ENCODE data around the gene STK32B. TPM values are rescaled to one million over a fixed set of nuclear protein-coding genes. Genes with fewer than 3 reads are reported as not detected.

Gene STK32B
- total and polyA plus RNA-seq, 9 of the 15 experiments (the other 6 are each of a cell fraction or from before 2014, with no cell fraction given) = 0.03 to 0.20 (median 0.07) TPM; not detected in 2

- TF ChIP-seq CHAMP1 (IDR thresholded peaks at IDR 0.05) (no peak), HDAC2 (IDR thresholded peaks at IDR 0.05) (no peak), ILF3 (IDR thresholded peaks at IDR 0.05; ENCODE audit: borderline replicate concordance) (no peak), RBM34 (IDR thresholded peaks at IDR 0.05; ENCODE audit: borderline replicate concordance, insufficient read depth, low read length) (no peak), RCOR1 (IDR thresholded peaks at IDR 0.05; ENCODE audit: borderline replicate concordance in 1 of 2, low read depth in 2 of 2, low read length in 2 of 2) (no peak), TCF15 (CRISPR knock-in tag; IDR thresholded peaks at IDR 0.05) (no peak), ZNF224 (CRISPR knock-in tag; IDR thresholded peaks at IDR 0.05) (no peak), KLF6 (CRISPR knock-in tag; IDR thresholded peaks at IDR 0.05; ENCODE audit: borderline replicate concordance) (no peak)
Observed at GRCh38 chr4:5032813-5033212, 18.5 kb upstream of the STK32B start (continued).

GRCh38 chr4:5033281-5033841 is 17.9 kb upstream of the STK32B start:
- TF ChIP-seq SPI1 (IDR thresholded peaks at IDR 0.05; ENCODE audit: borderline replicate concordance, low read depth, low read length) = 0 out of 2 replicates have a peak, but pooled peaks have one; percentile 7
- no peak for TF ChIP-seq RNF2 (IDR thresholded peaks at IDR 0.05)
- no peak for TF ChIP-seq ETV1 (tag; conservative IDR thresholded peaks at IDR 0.05; ENCODE audit: low read depth)
- TF ChIP-seq ARID4B (CRISPR knock-in tag; IDR thresholded peaks at IDR 0.05) = no peak
- Histone ChIP-seq H3K79me2 (ENCODE audit: control insufficient read depth, insufficient read depth, low read length) (no peaks in the 10 kb centered on the region), H3K9ac (ENCODE audit: insufficient read depth in 1 of 2, low read depth in 2 of 2, low read length in 2 of 2) (no peak overlapping the region), H3K27ac (ENCODE audit: extremely low read depth, low read depth, low read length) (peak overlapping the region; percentile 15; the same call in 1 of the 3 replicates), H3K27me3 (ENCODE audit: control insufficient read depth in 2 of 2, insufficient read depth in 2 of 2, low read length in 2 of 2) (no peaks in the 10 kb centered on the region), H3K4me3 (no peak overlapping the region), H2AFZ (ENCODE audit: low read depth, low read length) (peak overlapping the region; percentile 93), H4K20me1 (replicated peaks; ENCODE audit: control insufficient read depth, insufficient read depth, low read length) (no peaks in the 10 kb centered on the region), H3K9me3 (replicated peaks; ENCODE audit: control insufficient read depth, insufficient read depth, low read depth, low read length) (no peaks in the 10 kb centered on the region; the same call in 1 of the 2 replicates), H3K9me1 (ENCODE audit: control insufficient read depth, insufficient read depth, low read length) (no peaks in the 10 kb centered on the region), H3K4me2 (ENCODE audit: insufficient read depth, low read length) (no peak overlapping the region), H3K4me1 (replicated peaks in 1 of 2; ENCODE audit: control insufficient read depth in 2 of 2, insufficient read depth in 2 of 2, low read length in 2 of 2) (peaks cover 22 to 48% of the 10 kb centered on the region in 2 experiments), H3K36me3 (ENCODE audit: control insufficient read depth, insufficient read depth, low read length) (no peaks in the 10 kb centered on the region)
- FAIRE-seq = no peak
- no TSS peak for BruUV-seq (replicated peaks)
- DNase-seq (ENCODE audit: extremely low read depth in 1 of 4, low spot score in 3 of 4) = no peak
- ChIA-PET CTCF (ENCODE audit: low intra/inter-chr PET ratio) (no interaction called here), POLR2A (no interaction called here)
- intact Hi-C loops (cut with micrococcal nuclease) = no loop called here
- ATAC-seq = no peak
- WGBS (ENCODE audit: insufficient coverage, low coverage, missing lambda C conversion rate) = 73% methylated on average over 10 of the region's 10 CpGs
- in situ Hi-C loops (cut with MboI) = no loop called here
